Measurements from ENCODE around the gene WAPL.

Gene WAPL

DNA sequence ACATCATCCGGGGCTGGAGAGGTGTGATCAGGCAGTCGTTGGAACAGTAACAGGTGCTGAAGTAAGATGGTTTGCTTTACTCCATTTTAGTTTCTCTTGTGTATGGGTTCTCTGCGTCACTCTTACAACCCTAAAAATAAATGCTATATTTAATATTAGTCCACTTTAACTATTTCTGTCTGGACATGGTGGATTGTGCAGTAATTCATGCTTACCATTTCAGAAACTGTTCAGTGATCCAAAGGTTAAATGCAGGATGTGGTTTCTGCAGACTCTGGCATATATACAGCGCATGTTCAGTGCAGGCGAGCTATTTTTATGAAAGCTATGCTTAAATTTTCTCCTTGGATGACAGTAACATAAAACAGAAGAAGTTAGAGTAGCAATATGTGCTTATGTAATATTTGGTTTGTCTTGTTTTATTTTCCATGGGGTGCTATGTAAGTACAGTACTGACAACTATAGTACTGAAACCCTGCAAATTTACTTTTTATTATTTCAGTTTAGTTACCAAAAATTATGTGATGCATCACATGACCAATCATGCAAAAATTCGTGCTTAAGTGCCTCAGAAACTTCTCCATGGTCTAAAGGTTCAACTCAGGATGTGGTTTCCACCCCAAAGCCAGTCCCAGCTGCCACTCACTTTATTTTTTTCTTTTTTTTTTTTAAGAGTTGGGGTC is 108.4 kb downstream of the WAPL start:
- Histone ChIP-seq H3K9me3 (ENCODE audit: control insufficient read depth, low read length) (peaks cover 3% of the 10 kb centered on the region), H3K27ac (ENCODE audit: low read depth, low read length, severe bottlenecking) (no peak overlapping the region), H3K36me3 (ENCODE audit: control insufficient read depth, insufficient read depth, low read length) (no peaks in the 10 kb centered on the region), H3K4me1 (ENCODE audit: control insufficient read depth, insufficient read depth, low read length, poor library complexity, severe bottlenecking) (peaks cover 2% of the 10 kb centered on the region), H3K4me3 (ENCODE audit: extremely low read depth, insufficient read depth, low read length, poor library complexity, severe bottlenecking) (no peak overlapping the region)
- 67 to 75% methylated on average over 1 to 3 of the region's 6 CpGs for WGBS, 2 experiments (ENCODE audit: insufficient coverage in 2 of 2)

DNA sequence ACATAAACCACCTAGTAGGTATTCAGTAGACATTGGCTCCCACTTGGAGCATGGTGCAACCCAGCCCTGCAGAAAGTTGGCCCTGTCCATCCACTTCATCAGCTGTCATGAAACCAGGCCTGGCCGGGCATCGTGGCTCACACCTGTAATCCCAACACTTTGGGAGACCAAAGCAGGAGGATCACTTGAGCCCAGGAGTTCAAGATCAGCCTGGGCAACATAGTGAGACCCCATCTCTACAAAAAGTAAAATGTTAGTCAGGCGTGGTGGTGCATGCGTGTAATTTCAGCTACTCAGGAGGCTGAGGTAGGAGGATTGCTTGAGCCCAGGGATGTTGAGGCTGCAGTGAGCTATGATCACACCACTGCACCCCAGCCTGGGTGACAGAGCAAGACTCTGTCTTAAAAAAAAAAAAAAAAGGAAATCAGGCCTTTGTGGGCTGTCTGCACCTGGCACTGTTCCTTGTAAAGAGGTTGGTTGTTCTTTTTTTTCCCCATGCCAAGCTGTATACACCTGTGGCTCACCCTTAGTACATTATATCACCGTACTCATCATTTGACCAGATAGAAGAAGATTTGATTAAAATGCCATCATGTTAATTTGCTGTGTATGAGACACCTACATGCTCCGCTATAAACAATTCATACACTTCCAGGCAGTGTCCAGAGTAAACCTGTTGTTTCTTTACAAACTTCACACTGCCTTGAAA is 109.6 kb downstream of the WAPL start:
- H3K27ac ChIP-seq (ENCODE audit: low read depth, low read length, severe bottlenecking) = peak overlapping the region; percentile 67
- no peak overlapping the region for H3K4me3 ChIP-seq (ENCODE audit: extremely low read depth, insufficient read depth, low read length, poor library complexity, severe bottlenecking)
- H3K36me3 ChIP-seq (ENCODE audit: control insufficient read depth, insufficient read depth, low read length) = no peaks in the 10 kb centered on the region
- peaks cover 2% of the 10 kb centered on the region for H3K4me1 ChIP-seq (ENCODE audit: control insufficient read depth, insufficient read depth, low read length, poor library complexity, severe bottlenecking)
- WGBS, 2 experiments (ENCODE audit: insufficient coverage in 2 of 2) = 88 to 96% methylated on average over 3 to 4 of the region's 6 CpGs
- peaks cover 3% of the 10 kb centered on the region for H3K9me3 ChIP-seq (ENCODE audit: control insufficient read depth, low read length)

DNA sequence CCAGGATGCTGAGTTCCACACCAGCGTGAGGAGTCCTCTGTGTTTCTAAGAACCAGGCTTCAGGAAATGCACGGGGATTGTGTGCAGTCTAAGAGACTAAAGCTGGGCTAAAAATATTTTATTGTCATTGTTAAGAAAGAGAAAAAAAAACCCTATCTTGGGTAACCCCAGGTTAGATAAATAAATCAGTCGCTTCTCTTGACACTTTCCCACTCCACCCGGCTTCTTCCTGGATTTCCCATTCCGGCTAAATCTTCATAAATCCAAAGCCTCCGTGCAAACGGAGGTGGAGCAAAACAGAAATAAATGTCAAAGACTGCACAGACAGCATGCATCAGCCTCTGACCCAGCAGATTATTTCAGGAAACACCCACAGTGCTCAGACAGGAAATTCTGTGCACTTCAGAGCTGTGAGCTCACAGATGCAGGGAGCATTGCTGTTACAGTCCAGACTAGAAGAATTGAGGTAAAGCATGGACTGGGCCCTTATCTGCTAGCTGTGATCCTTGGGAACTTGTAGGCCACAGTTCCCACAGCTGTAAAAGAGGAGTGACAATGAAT is 110.2 kb downstream of the WAPL start:
- Histone ChIP-seq H3K9me3 (ENCODE audit: control insufficient read depth, low read length) (peaks cover 3% of the 10 kb centered on the region), H3K4me1 (ENCODE audit: control insufficient read depth, insufficient read depth, low read length, poor library complexity, severe bottlenecking) (peaks cover 2% of the 10 kb centered on the region), H3K36me3 (ENCODE audit: control insufficient read depth, insufficient read depth, low read length) (no peaks in the 10 kb centered on the region), H3K27ac (ENCODE audit: low read depth, low read length, severe bottlenecking) (peak overlapping the region; percentile 67), H3K4me3 (ENCODE audit: extremely low read depth, insufficient read depth, low read length, poor library complexity, severe bottlenecking) (no peak overlapping the region)
- 86 to 89% methylated on average over 5 of the region's 7 CpGs for WGBS, 2 experiments (ENCODE audit: insufficient coverage in 2 of 2)

DNA sequence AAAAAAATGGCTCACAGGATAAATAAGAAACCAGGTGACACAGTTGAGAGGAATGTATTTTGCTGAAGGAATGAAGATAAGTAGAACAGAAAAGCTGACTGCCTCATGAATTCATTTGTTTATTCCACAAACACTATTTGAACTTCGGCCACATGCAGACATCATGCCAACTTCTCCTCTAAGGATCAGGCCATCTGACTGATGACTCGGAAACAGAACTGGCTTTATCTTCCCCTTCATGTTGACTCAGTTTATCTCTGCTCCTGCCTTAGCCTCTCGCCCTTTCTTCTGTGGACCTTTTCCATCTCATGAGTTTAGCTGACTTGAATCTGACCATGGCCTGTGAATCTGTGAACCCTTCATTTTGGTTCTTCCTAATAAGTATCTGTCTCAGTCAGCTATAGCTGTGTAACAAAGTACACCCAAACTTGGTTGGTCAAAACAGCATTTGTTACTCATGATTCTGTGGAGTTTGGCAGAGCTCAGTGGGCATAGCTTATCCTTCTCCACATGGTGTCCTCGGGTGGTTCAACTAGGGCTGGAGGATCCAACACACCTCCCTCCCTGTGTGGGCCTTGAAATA is 111.0 kb downstream of the WAPL start:
- 98 to 100% methylated on average over 4 of the region's 4 CpGs for WGBS, 2 experiments (ENCODE audit: insufficient coverage in 2 of 2)
- H3K9me3 ChIP-seq (ENCODE audit: control insufficient read depth, low read length) = peaks cover 3% of the 10 kb centered on the region
- H3K27ac ChIP-seq (ENCODE audit: low read depth, low read length, severe bottlenecking) = peak overlapping the region; percentile 29
- H3K4me1 ChIP-seq (ENCODE audit: control insufficient read depth, insufficient read depth, low read length, poor library complexity, severe bottlenecking) = peaks cover 2% of the 10 kb centered on the region
- no peaks in the 10 kb centered on the region for H3K36me3 ChIP-seq (ENCODE audit: control insufficient read depth, insufficient read depth, low read length)
- H3K4me3 ChIP-seq (ENCODE audit: extremely low read depth, insufficient read depth, low read length, poor library complexity, severe bottlenecking) = no peak overlapping the region

DNA sequence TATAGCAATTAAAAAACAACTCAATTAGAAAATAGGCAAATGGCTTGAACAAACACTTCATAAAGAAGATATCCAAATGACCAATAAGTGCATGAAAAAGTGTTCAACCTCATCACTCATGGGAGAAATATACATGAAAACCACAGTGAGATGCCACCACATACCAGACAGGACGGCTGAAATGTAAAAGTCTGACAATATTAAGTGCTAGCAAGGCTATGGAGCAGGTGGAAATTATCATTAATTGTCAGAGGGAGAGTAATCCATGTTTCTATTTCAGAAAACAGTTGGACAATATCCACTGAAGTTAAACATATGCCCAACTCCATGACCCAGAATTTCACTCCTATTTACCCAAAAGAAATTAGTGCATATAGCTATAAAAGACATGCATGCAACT is 112.4 kb downstream of the WAPL start:
- no peaks in the 10 kb centered on the region for H3K36me3 ChIP-seq (ENCODE audit: control insufficient read depth, insufficient read depth, low read length)
- H3K9me3 ChIP-seq (ENCODE audit: control insufficient read depth, low read length) = peaks cover 3% of the 10 kb centered on the region
- H3K4me3 ChIP-seq (ENCODE audit: extremely low read depth, insufficient read depth, low read length, poor library complexity, severe bottlenecking) = no peak overlapping the region
- WGBS, 2 experiments (ENCODE audit: insufficient coverage in 2 of 2) = 80% methylated on average over 1 of the region's 1 CpG; no CpG with 5 or more reads in 1 of the 2 experiments
- H3K27ac ChIP-seq (ENCODE audit: low read depth, low read length, severe bottlenecking) = no peak overlapping the region
- peaks cover 2% of the 10 kb centered on the region for H3K4me1 ChIP-seq (ENCODE audit: control insufficient read depth, insufficient read depth, low read length, poor library complexity, severe bottlenecking)

DNA sequence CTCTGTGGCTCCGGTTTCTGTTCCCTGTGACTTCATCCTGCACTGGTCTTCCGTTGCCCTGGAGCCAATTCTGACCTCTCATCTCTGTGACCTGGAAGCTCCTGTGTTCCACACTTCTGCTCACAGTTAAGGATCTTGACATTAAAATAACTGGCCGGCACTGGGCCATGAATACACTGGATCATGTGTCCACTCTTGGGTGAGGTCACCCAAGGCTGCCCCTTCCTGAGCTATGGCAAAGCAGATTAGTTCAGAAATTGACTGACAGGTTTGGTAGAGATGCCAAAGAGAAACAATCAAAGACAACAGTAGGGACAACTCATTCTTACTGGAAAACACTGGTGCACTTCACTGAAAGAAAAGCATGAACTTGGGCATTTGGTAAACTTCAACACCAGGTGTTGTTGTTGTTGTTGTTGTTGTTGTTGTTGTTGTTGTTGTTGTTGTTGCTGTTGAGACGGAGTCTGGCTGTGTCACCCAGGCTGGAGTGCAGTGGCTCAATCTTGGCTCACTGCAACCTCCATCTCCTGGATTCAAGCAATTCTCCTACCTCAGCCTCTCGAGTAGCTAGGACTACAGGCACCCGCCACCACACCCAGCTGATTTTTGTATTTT is 118.3 kb downstream of the WAPL start:
- Histone ChIP-seq H3K27ac (ENCODE audit: low read depth, low read length, severe bottlenecking) (no peak overlapping the region), H3K4me3 (ENCODE audit: extremely low read depth, insufficient read depth, low read length, poor library complexity, severe bottlenecking) (no peak overlapping the region), H3K4me1 (ENCODE audit: control insufficient read depth, insufficient read depth, low read length, poor library complexity, severe bottlenecking) (no peaks in the 10 kb centered on the region), H3K36me3 (ENCODE audit: control insufficient read depth, insufficient read depth, low read length) (no peaks in the 10 kb centered on the region), H3K9me3 (ENCODE audit: control insufficient read depth, low read length) (no peaks in the 10 kb centered on the region)
- WGBS, 2 experiments (ENCODE audit: insufficient coverage in 2 of 2) = 69 to 85% methylated on average over 3 of the region's 6 CpGs

DNA sequence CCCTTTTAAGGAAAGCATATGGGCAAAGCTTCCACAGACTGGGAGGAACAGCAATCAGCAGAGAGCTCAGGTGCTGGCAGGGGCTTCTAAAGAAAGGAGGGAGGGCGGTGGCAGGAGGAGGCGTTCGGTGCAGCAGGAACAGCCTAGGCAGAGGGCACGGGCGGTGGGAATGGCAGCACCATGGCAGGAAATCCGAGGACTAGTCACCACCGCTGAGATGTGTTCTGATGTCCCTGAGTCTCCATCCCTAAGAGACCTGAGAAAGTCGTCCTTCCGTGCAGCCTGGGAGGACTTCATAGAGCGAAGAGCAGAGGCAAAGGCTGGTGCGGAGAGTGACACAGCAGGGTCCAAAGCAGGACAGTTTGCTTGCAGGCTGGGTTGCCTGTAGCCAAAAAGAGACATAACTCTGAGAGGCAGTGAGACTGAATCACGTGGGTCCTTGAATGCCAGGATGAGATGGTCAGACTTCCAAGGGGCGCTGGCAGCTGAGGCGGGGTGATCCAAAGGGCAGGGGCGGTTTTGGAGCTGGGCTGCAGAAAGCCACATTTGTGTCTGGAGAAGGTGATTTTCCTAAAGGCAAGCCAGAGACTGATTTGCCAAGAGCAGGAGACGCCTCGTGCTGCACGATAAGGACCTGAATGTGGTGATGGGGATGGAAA is 119.2 kb downstream of the WAPL start:
- no peaks in the 10 kb centered on the region for H3K9me3 ChIP-seq (ENCODE audit: control insufficient read depth, low read length)
- H3K27ac ChIP-seq (ENCODE audit: low read depth, low read length, severe bottlenecking) = no peak overlapping the region
- H3K4me3 ChIP-seq (ENCODE audit: extremely low read depth, insufficient read depth, low read length, poor library complexity, severe bottlenecking) = no peak overlapping the region
- H3K36me3 ChIP-seq (ENCODE audit: control insufficient read depth, insufficient read depth, low read length) = no peaks in the 10 kb centered on the region
- 26 to 31% methylated on average over 18 of the region's 18 CpGs for WGBS, 2 experiments (ENCODE audit: insufficient coverage in 2 of 2)
- no peaks in the 10 kb centered on the region for H3K4me1 ChIP-seq (ENCODE audit: control insufficient read depth, insufficient read depth, low read length, poor library complexity, severe bottlenecking)

DNA sequence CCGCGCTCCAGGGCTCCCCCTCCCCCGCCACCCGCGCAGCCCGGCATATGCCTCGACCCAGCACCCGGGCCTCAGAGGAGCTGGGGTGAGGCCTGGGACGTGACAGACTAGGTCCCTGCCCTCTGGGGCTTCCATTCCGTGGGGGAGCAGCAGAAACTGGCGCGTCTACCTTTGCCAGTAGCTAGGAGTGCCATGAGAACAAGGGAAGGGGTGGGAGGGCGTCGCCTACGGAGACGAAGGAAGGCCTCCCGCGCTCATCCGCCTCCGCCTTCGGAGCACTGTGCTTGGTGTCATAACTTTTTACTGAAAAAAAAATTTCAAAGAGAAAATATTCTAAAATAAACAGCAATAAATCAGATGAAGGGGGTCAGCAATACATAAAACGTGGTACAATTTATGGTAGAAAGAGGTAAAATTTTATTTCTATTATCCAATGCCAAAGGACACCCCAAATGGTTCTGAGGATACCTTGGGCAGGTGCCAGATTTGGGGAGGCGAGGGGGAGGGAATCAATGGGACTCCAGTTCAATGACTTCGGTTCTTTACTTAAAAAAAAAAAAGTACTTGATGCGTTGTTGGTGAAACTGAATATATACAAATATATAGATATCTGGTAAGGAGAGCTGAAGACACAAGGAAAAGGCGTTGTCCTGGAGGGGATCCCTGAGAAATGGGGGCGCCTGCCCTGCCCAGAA is 119.9 kb downstream of the WAPL start:
- no peaks in the 10 kb centered on the region for H3K4me1 ChIP-seq (ENCODE audit: control insufficient read depth, insufficient read depth, low read length, poor library complexity, severe bottlenecking)
- whole genome bisulfite sequencing, 2 experiments (ENCODE audit: insufficient coverage in 2 of 2) = 5 to 7% methylated on average over 14 to 15 of the region's 27 CpGs
- H3K36me3 ChIP-seq (ENCODE audit: control insufficient read depth, insufficient read depth, low read length) = no peaks in the 10 kb centered on the region
- H3K9me3 ChIP-seq (ENCODE audit: control insufficient read depth, low read length) = no peaks in the 10 kb centered on the region
- peak overlapping the region; percentile 55 for H3K4me3 ChIP-seq (ENCODE audit: extremely low read depth, insufficient read depth, low read length, poor library complexity, severe bottlenecking)
- H3K27ac ChIP-seq (ENCODE audit: low read depth, low read length, severe bottlenecking) = no peak overlapping the region

DNA sequence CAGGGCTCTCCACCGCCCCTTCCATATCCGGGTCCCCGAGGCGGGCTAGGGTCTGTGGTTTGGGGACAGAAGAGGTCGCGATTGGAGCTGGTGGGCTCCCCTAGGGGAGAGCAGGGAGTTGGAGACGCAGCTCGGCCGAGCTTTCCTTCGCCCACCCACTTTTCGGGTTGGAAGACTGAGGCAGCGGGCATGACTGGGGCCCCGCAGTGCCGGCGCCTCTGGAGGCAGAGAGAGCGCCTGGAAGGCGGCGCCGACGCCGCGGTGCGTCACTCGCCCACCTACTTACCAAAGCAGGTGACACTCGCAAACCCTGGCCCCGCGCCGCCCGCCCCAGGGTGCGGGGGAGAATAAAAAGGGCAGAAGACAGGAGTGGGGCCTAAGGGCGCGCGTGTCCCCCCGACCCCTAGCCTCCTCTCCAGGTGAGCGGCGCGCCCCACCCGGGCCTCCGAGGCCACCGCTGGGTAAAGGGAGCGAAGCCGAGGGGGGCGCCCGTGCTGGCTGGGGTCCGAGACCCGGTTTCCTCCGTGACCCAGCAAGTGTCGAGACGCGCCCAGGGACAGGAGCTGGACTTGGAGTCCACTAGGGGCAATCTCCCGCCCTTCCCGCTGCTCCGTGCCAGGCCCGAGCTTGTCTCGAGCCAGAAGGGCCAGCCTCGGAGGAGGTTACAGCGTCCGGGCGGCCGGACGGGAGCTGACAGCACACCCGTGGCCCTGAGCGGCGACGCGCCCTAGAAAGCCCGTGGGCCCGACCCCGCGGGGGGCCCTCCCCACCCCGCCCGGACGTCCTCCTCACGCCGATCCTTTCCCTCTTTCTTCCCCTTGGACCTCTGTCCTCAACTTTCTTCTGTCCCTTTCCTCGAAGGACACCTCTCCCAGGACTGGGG is 120.6 kb downstream of the WAPL start:
- WGBS, 2 experiments (ENCODE audit: insufficient coverage in 2 of 2) = 1 to 2% methylated on average over 37 to 60 of the region's 76 CpGs
- Histone ChIP-seq H3K4me1 (ENCODE audit: control insufficient read depth, insufficient read depth, low read length, poor library complexity, severe bottlenecking) (no peaks in the 10 kb centered on the region), H3K4me3 (ENCODE audit: extremely low read depth, insufficient read depth, low read length, poor library complexity, severe bottlenecking) (peak overlapping the region; percentile 55), H3K9me3 (ENCODE audit: control insufficient read depth, low read length) (no peaks in the 10 kb centered on the region), H3K36me3 (ENCODE audit: control insufficient read depth, insufficient read depth, low read length) (no peaks in the 10 kb centered on the region), H3K27ac (ENCODE audit: low read depth, low read length, severe bottlenecking) (no peak overlapping the region)

Data from mesodermal cell (in vitro differentiated cells).